Ovary (tissue), 9 donors: ENCODE results near the gene MX2. TPM values are rescaled to one million over a fixed set of nuclear protein-coding genes. Genes with fewer than 3 reads are reported as not detected.

ENCODE experiments used
- DNase-seq, 5 donors: peaks; one replicate each; pipeline ENCODE4 v3.0.0-alpha.2; 2019 to 2020
- H3K27ac ChIP-seq, 2 donors: fragments of 200-600 bp; one replicate each; pipeline versions ENCODE4 v1.5.1 to v1.8.0; 2019 to 2022
- H3K27me3 ChIP-seq: fragments of 200-600 bp; one replicate; pipeline ENCODE4 v1.8.0; 2022
- H3K36me3 ChIP-seq: fragments of 200-600 bp; sonication (generic); one replicate; pipeline ENCODE4 v1.5.1; 2019
- H3K4me1 ChIP-seq: one replicate; pipeline ENCODE4 v1.8.1; 2013; ENCODE audit warnings: mild to moderate bottlenecking, moderate library complexity; ENCODE audit not compliant: insufficient read depth
- H3K4me3 ChIP-seq: fragments of 200-600 bp; sonication (generic); one replicate; pipeline ENCODE4 v1.5.1; 2017
- H3K9me3 ChIP-seq, 2 donors: fragments of 200-600 bp in 1 of 2; sonication (generic) in 1 of 2; one replicate each; pipeline versions ENCODE4 v1.5.1 to v1.8.1; 2013 to 2019; ENCODE audit warnings: mild to moderate bottlenecking in 1 of 2, moderate library complexity in 1 of 2
- CTCF ChIP-seq, 3 donors: fragments of 450-650 bp in 2 of 3; fragments of 200-600 bp in 1 of 3; IDR thresholded peaks; one replicate each; pipeline versions ENCODE4 v1.5.1 to v1.8.0; 2016 to 2022; ENCODE audit warnings: antibody characterized with exemption in 3 of 3, mild to moderate bottlenecking in 1 of 3
- EP300 ChIP-seq: sonication (generic); formaldehyde crosslinking; IDR thresholded peaks from one replicate; pipeline ENCODE4 v1.6.1; 2017; ENCODE audit warnings: antibody characterized with exemption
- POLR2A ChIP-seq: fragments of 450-650 bp; IDR thresholded peaks from one replicate; pipeline ENCODE4 v1.6.1; 2017; ENCODE audit warnings: antibody characterized with exemption, mild to moderate bottlenecking, moderate library complexity
- WGBS, 3 donors: extraction: QIAGEN DNeasy Blood & Tissue Kit in 1 of 3; methylation state at CpG; one replicate each; pipeline versions ENCODE4 v1.1.5 to v1.1.7; 2013 to 2017; 5-methylcytosine and 5-hydroxymethylcytosine counted together
- intact Hi-C, 4 donors: fragments of 100-400 bp; cut with DNase I; formaldehyde crosslinking; loops; one replicate each; pipeline versions ENCODE4 v1.11.0 to v1.15.1; 2022 to 2023
- polyA plus RNA-seq, 2 donors: library from polyadenylated mRNA; stranded (reverse); fragments of 200-250 nt in 1 of 2; fragments of 350-450 nt in 1 of 2; fragmentation: Illumina TruSeq in 1 of 2; extraction: RNeasy Lipid Tissue Mini Kit (QIAGEN cat#74804) in 1 of 2; gene quantifications; one replicate each; pipeline ENCODE4 v1.2.3, GENCODE V29; 2013 to 2014
- total RNA-seq, 7 donors: library from RNA; depleted of rRNA in 2 of 7; stranded (reverse); fragments of >200 nt in 2 of 7; fragmentation: NEBNext Ultra II Directional in 3 of 7; extraction: Animal tissue kit (Norgen Biotek cat#: 25700) in 3 of 7; gene quantifications; one replicate each; pipeline versions ENCODE4 v1.1.0 to v1.2.4, GENCODE V29; 2016 to 2023
- donor health status: DM: no; HTN: no; CAD: no; lungs with moderate emphysema.
- donor health status: DM: no; HTN: no; CAD: no.
- donor health status: Bipolar disorder and iron deficiency.
- donor health status: DM: yes; HTN: yes; CAD: no.
- donor health status: DM: no; HTN: no; CAD: no.
- donor health status: DM: yes; HTN: yes; CAD: no.

The MX2 gene
- total and polyA plus RNA-seq, 9 donors, result 2.6 to 34.6 (median 5.1) TPM

DNA sequence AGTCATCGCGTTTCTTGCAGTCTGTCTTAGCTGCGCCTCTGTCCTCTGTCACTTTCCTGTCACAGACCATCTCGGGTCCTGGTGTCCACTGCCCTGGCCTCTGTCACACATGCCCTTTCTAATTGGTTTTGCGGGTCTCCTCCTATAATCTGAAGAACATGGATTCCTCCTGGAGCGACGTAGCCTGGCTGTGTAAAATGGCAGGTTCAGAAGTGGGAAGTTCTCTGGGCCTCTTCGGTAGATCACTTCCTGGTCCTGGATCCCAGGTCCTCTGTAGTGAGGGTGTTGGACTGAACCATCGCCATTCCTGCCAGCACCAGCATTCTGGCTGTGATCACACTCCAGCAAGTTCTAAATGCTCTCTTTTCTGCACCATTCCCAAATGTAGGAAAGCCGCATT lies 44.4 kb upstream of the MX2 start:
- H3K27me3 ChIP-seq, result no peaks in the 10 kb centered on the region

DNA sequence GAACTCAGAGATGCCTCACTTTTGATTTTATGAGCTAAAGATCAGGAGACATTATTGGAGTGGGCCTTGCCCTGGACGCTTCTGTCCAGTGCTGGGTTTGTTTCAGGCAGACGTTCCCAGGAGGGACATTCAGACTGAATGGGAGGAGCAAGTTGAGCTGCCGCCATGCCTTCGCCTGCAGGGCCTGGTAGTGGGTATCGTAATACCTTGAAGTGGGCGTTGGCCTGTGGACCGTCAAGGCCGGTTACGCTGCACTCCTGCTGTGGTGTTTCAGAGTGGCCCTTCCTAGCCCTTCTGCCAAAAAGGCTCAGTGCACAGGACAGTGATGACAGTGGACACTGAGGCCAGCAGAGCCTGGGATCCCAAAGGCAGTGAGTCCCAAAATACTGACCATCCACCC lies 43.6 kb upstream of the MX2 start:
- intact Hi-C loops, result no loop called here
- no peaks in the 10 kb centered on the region for H3K27me3 ChIP-seq
- whole genome bisulfite sequencing, 3 donors, result 89 to 94% (median 89%) methylated on average over 9 of the region's 9 CpGs

More for the DNA sequence above, 44.4 kb upstream of the MX2 start:
- Histone ChIP-seq H3K9me3 (no peaks in the 10 kb centered on the region), H3K27ac (no peak overlapping the region), H3K4me1 (peaks cover 3% of the 10 kb centered on the region), H3K36me3 (no peaks in the 10 kb centered on the region), H3K4me3 (no peak overlapping the region)
- DNase-seq, result no peak
- TF ChIP-seq CTCF (IDR thresholded peaks at IDR 0.05) (no peak), POLR2A (no peak), EP300 (no peak)
- intact Hi-C loops, result no loop called here
- WGBS, 3 donors, result 73 to 76% (median 76%) methylated on average over 10 of the region's 10 CpGs

DNA sequence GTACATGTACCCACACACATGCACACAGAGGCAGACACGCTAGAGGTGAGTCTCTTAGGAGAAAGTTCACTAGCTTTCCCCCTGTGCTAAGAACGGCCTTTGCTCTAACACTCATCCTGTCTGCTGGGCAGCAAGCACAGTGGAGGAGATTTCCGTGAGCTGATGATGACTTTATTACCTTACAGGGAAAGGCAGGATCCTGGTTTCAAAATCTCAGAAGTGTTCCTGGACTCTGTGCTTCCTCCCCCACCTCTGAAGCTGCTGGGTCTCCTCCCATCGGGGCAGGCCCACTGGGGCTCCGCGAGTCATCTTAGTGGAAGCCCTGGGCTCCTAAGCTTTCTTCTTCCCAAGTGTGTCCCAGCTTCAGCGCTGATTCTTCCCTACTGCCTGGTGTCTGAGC lies 42.6 kb upstream of the MX2 start:
- DNase-seq, result no peak

More for the DNA sequence above, 43.6 kb upstream of the MX2 start:
- Histone ChIP-seq H3K27ac (no peak overlapping the region), H3K36me3 (no peaks in the 10 kb centered on the region), H3K4me3 (no peak overlapping the region), H3K9me3 (no peaks in the 10 kb centered on the region), H3K4me1 (peaks cover 3% of the 10 kb centered on the region)
- no peak for DNase-seq
- TF ChIP-seq EP300 (no peak), POLR2A (no peak), CTCF (IDR thresholded peaks at IDR 0.05) (no peak)

DNA sequence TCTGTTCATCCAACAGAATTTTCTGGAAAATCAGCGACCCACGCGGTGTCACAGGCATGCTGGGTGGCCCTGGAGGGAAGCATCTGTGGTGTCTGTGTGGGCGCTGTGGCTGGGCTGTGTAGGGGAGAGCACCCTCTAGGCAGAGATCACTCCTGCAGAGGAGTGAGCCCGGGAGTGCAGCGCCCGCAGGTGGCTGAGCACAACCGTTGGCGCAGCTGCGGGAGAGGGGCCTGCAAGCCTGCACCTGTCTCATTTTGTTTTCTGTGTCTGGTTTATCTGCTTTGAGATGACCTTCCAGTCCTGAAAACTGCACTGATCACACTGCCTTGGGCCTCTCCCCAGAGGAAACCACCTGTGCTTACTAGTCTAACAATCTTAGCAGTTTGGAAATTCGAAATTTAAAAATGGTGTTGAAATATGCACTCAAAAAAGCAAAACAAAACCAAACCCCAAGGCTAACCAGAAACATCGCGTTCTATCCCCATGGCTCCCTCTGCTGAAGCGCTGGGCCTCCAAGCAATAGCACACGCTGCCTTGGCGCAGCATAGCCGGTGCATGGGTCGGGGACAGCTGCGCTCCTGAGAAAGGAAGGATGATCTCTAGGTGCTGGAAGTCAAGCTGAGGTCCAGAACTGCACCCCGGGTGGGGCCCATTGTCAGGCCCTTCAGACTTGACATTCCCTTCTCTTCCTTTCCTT lies 40.5 kb upstream of the MX2 start:
- no peak for DNase-seq
- no peak overlapping the region for H3K27ac ChIP-seq
- H3K4me3 ChIP-seq, result no peak overlapping the region
- peaks cover 3% of the 10 kb centered on the region for H3K4me1 ChIP-seq
- intact Hi-C loops, result no loop called here
- 81 to 89% (median 83%) methylated on average over 20 of the region's 20 CpGs for WGBS, 3 donors
- no peak for TF ChIP-seq EP300
- TF ChIP-seq POLR2A, result no peak
- TF ChIP-seq CTCF (IDR thresholded peaks at IDR 0.05), result no peak
- no peaks in the 10 kb centered on the region for H3K27me3 ChIP-seq
- H3K9me3 ChIP-seq, result no peaks in the 10 kb centered on the region
- H3K36me3 ChIP-seq, result no peaks in the 10 kb centered on the region

More for the DNA sequence above, 42.6 kb upstream of the MX2 start:
- H3K4me1 ChIP-seq, result peaks cover 3% of the 10 kb centered on the region
- no peaks in the 10 kb centered on the region for H3K9me3 ChIP-seq
- WGBS, 3 donors, result 65 to 73% (median 69%) methylated on average over 7 of the region's 7 CpGs
- intact Hi-C loops, result no loop called here
- no peaks in the 10 kb centered on the region for H3K27me3 ChIP-seq
- H3K27ac ChIP-seq, result no peak overlapping the region
- H3K4me3 ChIP-seq, result no peak overlapping the region
- no peaks in the 10 kb centered on the region for H3K36me3 ChIP-seq
- TF ChIP-seq CTCF (IDR thresholded peaks at IDR 0.05) (no peak), EP300 (no peak), POLR2A (no peak)
